ENCODE data around the gene CHRND. TPM values are rescaled to one million over a fixed set of nuclear protein-coding genes. Genes with fewer than 3 reads are reported as not detected.
"Not testable (repeated sequence)": the region's sequence is repeated elsewhere in the genome, so short reads cannot be mapped to it uniquely, and the experiment has no call there.

The CHRND gene
- total and polyA plus RNA-seq, 7 experiments from 2014 or later = 0.13 TPM; not detected in 6

- Mint-ChIP-seq H3K27ac (no peak overlapping the region), H3K4me3 (no peak overlapping the region), H3K9me3 (peaks cover 0 to 2% (median 0%) of the 10 kb centered on the region in 11 donors), H3K27me3 (peaks cover 13 to 33% (median 17%) of the 10 kb centered on the region in 5 donors), H3K36me3 (no peaks in the 10 kb centered on the region), H3K4me1 (peaks cover 5 to 18% (median 12%) of the 10 kb centered on the region in 7 donors)
- Histone ChIP-seq H3K27ac (ENCODE audit: low read depth, low read length) (no peak overlapping the region), H3K36me3 (ENCODE audit: control insufficient read depth in 2 of 3, insufficient read depth in 3 of 3, low read length in 3 of 3) (no peaks in the 10 kb centered on the region), H3K27me3 (ENCODE audit: control insufficient read depth in 2 of 2, insufficient read depth in 2 of 2, low read length in 2 of 2) (peaks cover 0 to 4% of the 10 kb centered on the region in 2 donors), H3K4me3 (ENCODE audit: low read length) (no peak overlapping the region), H3K4me1 (ENCODE audit: control insufficient read depth in 2 of 2, insufficient read depth in 2 of 2, low read length in 2 of 2) (peaks cover 0 to 9% of the 10 kb centered on the region in 2 donors), H3K9me3 (ENCODE audit: control insufficient read depth in 2 of 3, low read length in 3 of 3) (peaks cover 0 to 1% (median 0%) of the 10 kb centered on the region in 3 experiments)
- DNase-seq = no peak
- ChIA-PET POLR2A (no interaction called here), CTCF (no interaction called here)
- no peak for ATAC-seq
- intact Hi-C loops (cut with micrococcal nuclease) = no loop called here
Measured at GRCh38 chr2:232530626-232531260, 4.8 kb downstream of the CHRND start.

- DNase-seq (no peak), ATAC-seq (no peak)
- H3K9me3 Mint-ChIP-seq = peaks cover 0 to 6% (median 0%) of the 10 kb centered on the region in 11 donors
- Histone ChIP-seq H3K27me3 (ENCODE audit: control insufficient read depth in 2 of 2, insufficient read depth in 2 of 2, low read length in 2 of 2) (no peaks in the 10 kb centered on the region), H3K9me3 (ENCODE audit: control insufficient read depth in 2 of 3, low read length in 3 of 3) (peaks cover 0 to 7% (median 0%) of the 10 kb centered on the region in 3 experiments), H3K36me3 (ENCODE audit: control insufficient read depth in 2 of 3, insufficient read depth in 3 of 3, low read length in 3 of 3) (no peaks in the 10 kb centered on the region), H3K4me1 (ENCODE audit: control insufficient read depth in 2 of 2, insufficient read depth in 2 of 2, low read length in 2 of 2) (peaks cover 0 to 9% of the 10 kb centered on the region in 2 donors), H3K27ac (ENCODE audit: low read depth, low read length) (no peak overlapping the region), H3K4me3 (ENCODE audit: low read length) (no peak overlapping the region)
- intact Hi-C loops (cut with micrococcal nuclease) = no loop called here
- ChIA-PET CTCF (no interaction called here), POLR2A (no interaction called here)
- no peak overlapping the region for H3K27ac Mint-ChIP-seq
- H3K4me1 Mint-ChIP-seq = peaks cover 5 to 14% (median 11%) of the 10 kb centered on the region in 7 donors
- H3K4me3 Mint-ChIP-seq = no peak overlapping the region
- peaks cover 10 to 33% (median 18%) of the 10 kb centered on the region in 5 donors for H3K27me3 Mint-ChIP-seq
- H3K36me3 Mint-ChIP-seq = no peaks in the 10 kb centered on the region
Measured at GRCh38 chr2:232532419-232532818, 6.5 kb downstream of the CHRND start.

GRCh38 chr2:232532821-232533220 is 6.9 kb downstream of the CHRND start:
- H3K4me1 ChIP-seq (ENCODE audit: control insufficient read depth in 2 of 2, insufficient read depth in 2 of 2, low read length in 2 of 2); CTCF ChIA-PET; H3K27ac Mint-ChIP-seq; H3K9me3 Mint-ChIP-seq; intact Hi-C loops (cut with micrococcal nuclease); POLR2A ChIA-PET; H3K36me3 Mint-ChIP-seq; H3K27me3 ChIP-seq (ENCODE audit: control insufficient read depth in 2 of 2, insufficient read depth in 2 of 2, low read length in 2 of 2); H3K9me3 ChIP-seq (ENCODE audit: control insufficient read depth in 2 of 3, low read length in 3 of 3); H3K4me3 Mint-ChIP-seq; H3K4me3 ChIP-seq (ENCODE audit: low read length); H3K36me3 ChIP-seq (ENCODE audit: control insufficient read depth in 2 of 3, insufficient read depth in 3 of 3, low read length in 3 of 3); ATAC-seq; H3K27ac ChIP-seq (ENCODE audit: low read depth, low read length); DNase-seq: not testable (repeated sequence)
- Mint-ChIP-seq H3K27me3 (peaks cover 8 to 33% (median 16%) of the 10 kb centered on the region in 5 donors), H3K4me1 (peaks cover 5 to 14% (median 11%) of the 10 kb centered on the region in 7 donors)

- CTCF ChIA-PET = no interaction called here
- Histone ChIP-seq H3K27me3 (ENCODE audit: control insufficient read depth in 2 of 2, insufficient read depth in 2 of 2, low read length in 2 of 2) (no peaks in the 10 kb centered on the region), H3K4me3 (ENCODE audit: low read length) (no peak overlapping the region), H3K4me1 (ENCODE audit: control insufficient read depth in 2 of 2, insufficient read depth in 2 of 2, low read length in 2 of 2) (peaks cover 0 to 2% of the 10 kb centered on the region in 2 donors), H3K27ac (ENCODE audit: low read depth, low read length) (no peak overlapping the region), H3K9me3 (ENCODE audit: control insufficient read depth in 2 of 3, low read length in 3 of 3) (peaks cover 0 to 7% (median 0%) of the 10 kb centered on the region in 3 experiments), H3K36me3 (ENCODE audit: control insufficient read depth in 2 of 3, insufficient read depth in 3 of 3, low read length in 3 of 3) (no peaks in the 10 kb centered on the region)
- DNase-seq (no peak), ATAC-seq (no peak)
- intact Hi-C loops (cut with micrococcal nuclease) = no loop called here
- H3K9me3 Mint-ChIP-seq = peaks cover 0 to 6% (median 0%) of the 10 kb centered on the region in 11 donors
- H3K36me3 Mint-ChIP-seq = no peaks in the 10 kb centered on the region
- peaks cover 9 to 20% (median 11%) of the 10 kb centered on the region in 5 donors for H3K27me3 Mint-ChIP-seq
- POLR2A ChIA-PET = no interaction called here
- H3K27ac Mint-ChIP-seq = no peak overlapping the region
- peaks cover under 1 to 8% (median 3%) of the 10 kb centered on the region in 7 donors for H3K4me1 Mint-ChIP-seq
- H3K4me3 Mint-ChIP-seq = no peak overlapping the region
Measured at GRCh38 chr2:232533944-232534710, 8.2 kb downstream of the CHRND start.

GRCh38 chr2:232534940-232535651 is 9.1 kb downstream of the CHRND start:
- intact Hi-C loops (cut with micrococcal nuclease) = no loop called here
- CTCF ChIA-PET = interaction anchor here (0.8 kb wide), 1 partner anchor 12 kb away, joined by 3 read pairs; no protein-coding TSS in a partner anchor

GRCh38 chr2:232535761-232536530 is 10.0 kb downstream of the CHRND start:
- ChIA-PET POLR2A (no interaction called here), CTCF (interaction anchor here (0.8 kb wide), 1 partner anchor 13 kb away, joined by 3 read pairs; no protein-coding TSS in a partner anchor)
- DNase-seq (no peak), ATAC-seq (no peak)
- no peaks in the 10 kb centered on the region for H3K36me3 Mint-ChIP-seq
- no peaks in the 10 kb centered on the region for H3K27me3 ChIP-seq (ENCODE audit: control insufficient read depth in 2 of 2, insufficient read depth in 2 of 2, low read length in 2 of 2)
- H3K27ac ChIP-seq (ENCODE audit: low read depth, low read length) = no peak overlapping the region
- no peak overlapping the region for H3K4me3 Mint-ChIP-seq
- H3K4me1 ChIP-seq (ENCODE audit: control insufficient read depth in 2 of 2, insufficient read depth in 2 of 2, low read length in 2 of 2) = no peaks in the 10 kb centered on the region
- peaks cover 0 to 6% (median 0%) of the 10 kb centered on the region in 11 donors for H3K9me3 Mint-ChIP-seq
- intact Hi-C loops (cut with micrococcal nuclease) = no loop called here
- peaks cover 9 to 14% (median 12%) of the 10 kb centered on the region in 5 donors for H3K27me3 Mint-ChIP-seq
- H3K27ac Mint-ChIP-seq = no peak overlapping the region
- H3K4me1 Mint-ChIP-seq = peaks cover 0 to 9% (median 0%) of the 10 kb centered on the region in 7 donors
- H3K4me3 ChIP-seq (ENCODE audit: low read length) = no peak overlapping the region
- H3K9me3 ChIP-seq (ENCODE audit: control insufficient read depth in 2 of 3, low read length in 3 of 3) = peaks cover 0 to 7% (median 0%) of the 10 kb centered on the region in 3 experiments
- H3K36me3 ChIP-seq (ENCODE audit: control insufficient read depth in 2 of 3, insufficient read depth in 3 of 3, low read length in 3 of 3) = no peaks in the 10 kb centered on the region

More at GRCh38 chr2:232534940-232535651, 9.1 kb downstream of the CHRND start:
- no peak overlapping the region for H3K27ac ChIP-seq (ENCODE audit: low read depth, low read length)
- no peaks in the 10 kb centered on the region for H3K36me3 Mint-ChIP-seq
- peaks cover 0 to 6% (median 0%) of the 10 kb centered on the region in 11 donors for H3K9me3 Mint-ChIP-seq
- no peak overlapping the region for H3K4me3 ChIP-seq (ENCODE audit: low read length)
- no peak overlapping the region for H3K4me3 Mint-ChIP-seq
- DNase-seq = no peak
- H3K36me3 ChIP-seq (ENCODE audit: control insufficient read depth in 2 of 3, insufficient read depth in 3 of 3, low read length in 3 of 3) = no peaks in the 10 kb centered on the region
- no peak for ATAC-seq
- peaks cover 9 to 19% (median 12%) of the 10 kb centered on the region in 5 donors for H3K27me3 Mint-ChIP-seq
- no peak overlapping the region for H3K27ac Mint-ChIP-seq
- no peaks in the 10 kb centered on the region for H3K4me1 ChIP-seq (ENCODE audit: control insufficient read depth in 2 of 2, insufficient read depth in 2 of 2, low read length in 2 of 2)
- peaks cover 0 to 9% (median 0%) of the 10 kb centered on the region in 7 donors for H3K4me1 Mint-ChIP-seq
- H3K27me3 ChIP-seq (ENCODE audit: control insufficient read depth in 2 of 2, insufficient read depth in 2 of 2, low read length in 2 of 2) = no peaks in the 10 kb centered on the region
- H3K9me3 ChIP-seq (ENCODE audit: control insufficient read depth in 2 of 3, low read length in 3 of 3) = peaks cover 0 to 7% (median 0%) of the 10 kb centered on the region in 3 experiments
- POLR2A ChIA-PET = no interaction called here
